Activated T-cell treated with anti-CD3 and anti-CD28 coated beads for 24 hours (primary cell): ENCODE data around the gene GPC5.

Experiments used
- DNase-seq: peaks from one replicate; pipeline ENCODE4 v3.0.0-alpha.2; 2020; ENCODE audit warnings: low read depth

The GPC5 gene

DNA sequence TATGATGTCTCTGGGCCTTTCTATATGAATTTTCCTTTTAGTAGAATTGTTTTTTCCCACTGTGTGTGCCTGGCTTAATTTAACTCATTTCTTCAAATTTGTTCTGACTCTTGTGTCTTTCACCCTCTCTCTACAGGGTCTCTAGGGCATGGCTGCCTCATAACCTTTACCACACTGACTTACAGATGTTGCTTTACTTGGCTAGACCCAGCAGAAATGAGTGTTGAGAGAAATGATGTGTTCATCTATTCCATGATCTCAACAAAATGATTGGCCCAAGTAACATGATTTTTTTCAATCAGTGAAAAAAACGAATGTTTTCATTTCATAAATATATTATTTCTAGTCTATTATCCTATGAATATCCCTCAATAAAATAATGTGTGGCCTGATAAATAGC lies 195.0 kb downstream of the GPC5 start:
- DNase-seq = no peak

DNA sequence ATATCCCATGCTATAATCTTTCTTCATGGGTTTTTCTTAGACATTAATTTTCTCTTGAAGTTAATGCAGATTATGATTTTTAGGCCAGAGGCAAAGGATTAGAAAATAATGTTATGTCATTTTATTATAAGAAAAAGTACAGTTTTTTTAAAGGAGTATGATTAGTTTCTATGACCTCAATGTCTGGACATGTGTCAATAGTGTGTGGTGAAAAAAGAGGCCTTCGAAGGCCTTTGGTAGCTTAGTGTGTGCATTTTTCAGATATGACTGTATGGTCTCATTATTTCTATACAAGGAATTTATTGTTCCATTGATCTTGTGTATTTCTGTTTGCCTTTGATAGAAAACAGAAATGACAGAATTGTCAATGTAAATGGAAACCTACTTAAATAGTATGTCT lies 195.6 kb downstream of the GPC5 start:
- DNase-seq = no peak

DNA sequence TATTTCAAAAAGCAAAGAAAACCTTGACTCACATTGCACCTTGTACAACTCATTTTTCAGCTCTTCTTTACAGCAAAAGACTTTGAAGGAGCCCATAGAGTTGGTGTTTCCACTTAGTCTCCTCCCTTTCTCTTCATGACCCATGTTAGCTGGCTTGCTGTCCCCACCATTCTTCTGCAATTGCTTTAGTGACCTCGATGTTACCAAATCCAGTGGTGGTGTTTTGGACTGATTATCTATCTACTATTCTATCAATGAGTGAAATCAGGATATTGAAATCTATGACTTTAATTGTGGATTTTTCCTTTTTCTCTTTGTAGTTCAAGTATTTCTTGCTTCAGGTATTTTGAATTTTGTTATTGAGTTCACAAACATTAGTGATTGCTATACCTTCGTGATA lies 197.3 kb downstream of the GPC5 start:
- no peak for DNase-seq

DNA sequence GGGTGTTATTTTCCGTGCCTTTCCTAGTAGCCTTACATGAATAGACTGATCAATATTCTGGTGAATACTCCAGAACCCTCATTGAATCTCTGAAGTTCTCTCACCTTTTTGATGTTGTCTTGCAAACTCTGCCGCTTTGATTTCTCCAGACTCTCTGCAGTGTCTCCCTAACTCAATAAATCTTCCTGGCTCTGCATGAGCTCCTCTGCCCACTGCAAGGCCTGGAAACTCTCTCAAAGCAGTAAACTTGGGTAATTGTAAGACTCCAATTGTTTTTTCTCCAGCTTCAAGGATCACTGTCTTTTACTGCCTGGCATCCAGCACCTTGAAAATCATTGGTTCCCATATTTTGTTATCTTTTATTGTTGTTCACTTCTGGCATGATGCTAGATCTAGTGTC lies 198.4 kb downstream of the GPC5 start:
- no peak for DNase-seq

DNA sequence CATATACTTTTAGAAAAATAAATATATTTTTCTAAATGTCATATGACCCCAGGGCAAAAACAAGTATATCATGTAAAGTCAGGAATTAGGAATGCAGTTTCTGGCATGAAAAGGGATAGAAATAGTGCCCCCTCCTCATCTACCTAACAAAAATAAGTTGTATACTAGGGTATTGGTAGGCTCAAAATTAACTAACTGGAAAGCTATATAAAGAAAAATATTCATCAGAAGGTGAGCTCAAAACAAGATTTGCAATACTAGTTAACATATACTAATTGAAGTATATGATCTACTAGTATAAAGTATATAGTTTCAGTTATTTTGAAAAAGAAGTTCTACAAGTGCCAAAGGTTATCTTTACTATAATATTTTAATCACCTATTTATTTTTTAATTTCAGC lies 200.2 kb downstream of the GPC5 start:
- DNase-seq = no peak

DNA sequence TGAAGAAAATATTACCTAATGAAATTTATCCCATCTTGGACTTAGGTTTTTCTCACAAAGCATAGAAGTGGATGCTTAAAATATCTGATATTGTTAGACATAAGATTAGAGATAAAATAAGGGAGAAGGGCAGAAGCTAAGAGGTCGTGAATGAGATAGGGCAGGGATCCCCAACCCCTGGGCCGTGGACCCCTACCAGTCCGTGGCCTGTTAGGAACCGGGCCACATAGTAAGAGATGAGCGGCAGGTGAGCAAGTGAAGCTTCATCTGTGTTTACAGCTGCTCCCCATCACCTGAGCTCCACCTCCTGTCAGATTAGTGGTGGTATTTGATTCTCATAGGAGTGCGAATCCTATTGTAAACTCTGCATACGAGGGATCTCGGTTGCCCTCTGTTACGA lies 202.9 kb downstream of the GPC5 start:
- no peak for DNase-seq

DNA sequence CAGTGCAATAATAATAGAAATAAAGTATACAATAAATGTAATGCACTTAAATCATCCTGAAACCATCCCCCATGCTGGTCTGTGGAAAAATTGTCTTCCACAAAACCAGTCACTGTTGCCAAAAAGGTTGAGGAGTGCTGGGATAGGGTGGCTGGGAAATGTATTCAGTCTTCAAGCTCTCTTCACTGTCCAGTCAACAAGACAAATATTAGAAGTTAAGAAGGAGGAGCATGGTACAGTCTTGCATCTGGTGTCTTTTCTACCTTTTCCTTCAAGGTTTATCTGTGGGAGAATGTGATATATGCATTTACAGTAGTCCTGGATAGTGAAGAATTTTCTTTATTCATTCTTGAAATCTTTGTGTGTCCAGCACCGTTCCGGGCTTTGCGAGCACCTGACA lies 203.4 kb downstream of the GPC5 start:
- no peak for DNase-seq

DNA sequence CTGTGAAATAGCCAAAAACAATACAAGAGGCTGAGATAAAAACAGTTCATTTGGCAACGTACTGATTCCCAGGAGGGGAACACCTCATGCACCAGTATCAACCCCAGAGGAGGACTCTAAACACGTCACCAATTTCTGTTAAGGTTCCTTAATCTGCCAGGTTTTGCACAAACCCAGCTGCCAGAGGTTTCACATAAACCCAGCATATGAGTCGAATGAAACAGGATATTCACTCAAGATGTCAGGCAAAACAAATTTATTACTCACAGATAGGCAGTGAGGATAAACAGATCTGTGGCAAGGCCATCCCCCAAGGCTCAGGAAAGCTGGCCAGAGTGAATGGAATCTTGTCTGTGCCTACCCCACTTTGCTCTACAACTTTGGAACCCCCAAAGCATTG lies 210.9 kb downstream of the GPC5 start:
- DNase-seq = no peak

DNA sequence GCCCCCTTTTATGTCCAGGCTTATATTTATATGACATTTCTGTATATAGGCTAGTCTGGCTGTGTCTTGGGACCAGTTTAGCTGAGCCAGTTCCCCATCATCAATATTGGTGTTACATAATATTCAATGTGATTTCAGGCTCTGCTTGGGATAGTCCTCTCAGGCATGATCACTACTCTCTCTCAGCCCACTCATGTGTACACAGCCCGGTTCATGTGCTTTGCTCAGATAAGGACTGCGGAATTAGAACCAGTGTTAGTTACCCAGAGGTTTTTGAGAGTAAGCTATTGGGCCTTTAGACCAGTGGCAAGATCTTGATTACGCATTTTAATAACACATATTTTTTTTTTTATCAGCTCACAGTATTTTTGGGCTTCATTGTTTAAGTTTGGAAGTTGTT lies 219.9 kb downstream of the GPC5 start:
- no peak for DNase-seq

DNA sequence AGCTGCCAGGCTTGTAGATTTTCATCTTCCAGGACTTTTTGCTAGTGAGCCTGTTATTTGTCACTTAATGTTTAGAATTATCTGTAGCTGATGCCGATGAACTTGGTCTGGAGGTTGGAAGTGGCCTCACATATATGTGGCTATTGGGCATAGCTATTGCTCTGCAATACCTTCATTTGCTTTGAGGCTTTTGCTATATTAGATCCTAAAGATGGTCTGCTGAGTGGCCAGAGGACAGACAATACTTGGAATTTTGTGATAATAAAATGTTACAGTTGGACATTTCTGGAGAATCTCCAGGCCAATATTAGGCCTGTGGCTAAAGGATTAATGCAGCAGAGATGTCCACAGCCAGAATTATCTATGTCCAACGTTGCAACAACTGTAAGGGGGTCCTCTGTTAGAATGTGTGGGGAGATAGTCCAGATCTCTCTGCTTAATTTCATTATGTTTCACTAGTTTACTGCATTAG lies 222.3 kb downstream of the GPC5 start:
- no peak for DNase-seq

DNA sequence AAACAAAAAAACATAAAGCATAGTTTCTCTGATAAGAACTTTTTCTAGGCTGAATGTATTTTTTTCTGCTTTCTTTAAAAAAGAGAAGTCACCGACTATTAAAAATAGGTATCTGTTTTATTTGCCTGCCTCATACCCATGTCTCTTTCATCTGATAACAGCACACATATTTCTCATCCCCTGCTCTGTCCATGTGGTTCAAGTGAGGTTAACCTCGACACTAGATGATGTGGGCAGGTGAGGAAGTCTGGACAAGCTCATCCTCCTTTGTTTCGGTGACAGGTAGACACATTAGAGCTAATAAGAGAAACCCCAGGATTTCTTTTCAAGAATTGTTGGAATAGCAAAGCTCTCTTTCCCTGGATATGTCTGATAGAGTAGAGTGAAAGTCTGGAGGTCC lies 222.7 kb downstream of the GPC5 start:
- no peak for DNase-seq

DNA sequence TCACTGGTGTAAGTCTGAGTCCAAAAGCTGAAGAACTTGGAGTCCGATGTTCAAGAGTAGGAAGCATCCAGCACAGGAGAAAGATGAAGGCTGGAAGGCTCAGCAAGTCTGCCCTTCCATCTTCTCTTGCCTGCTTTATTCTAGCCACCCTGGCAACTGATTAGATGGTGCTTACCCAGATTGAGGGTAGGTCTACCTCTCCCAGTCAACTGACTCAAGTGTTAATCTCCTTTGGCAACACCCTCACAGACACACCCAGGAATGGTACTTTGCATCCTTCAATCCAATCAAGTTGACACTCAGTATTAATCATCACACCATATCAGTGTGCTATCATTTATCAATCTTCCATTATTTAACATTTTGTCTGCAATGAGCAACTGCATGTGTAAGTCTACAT lies 223.5 kb downstream of the GPC5 start:
- DNase-seq = no peak

DNA sequence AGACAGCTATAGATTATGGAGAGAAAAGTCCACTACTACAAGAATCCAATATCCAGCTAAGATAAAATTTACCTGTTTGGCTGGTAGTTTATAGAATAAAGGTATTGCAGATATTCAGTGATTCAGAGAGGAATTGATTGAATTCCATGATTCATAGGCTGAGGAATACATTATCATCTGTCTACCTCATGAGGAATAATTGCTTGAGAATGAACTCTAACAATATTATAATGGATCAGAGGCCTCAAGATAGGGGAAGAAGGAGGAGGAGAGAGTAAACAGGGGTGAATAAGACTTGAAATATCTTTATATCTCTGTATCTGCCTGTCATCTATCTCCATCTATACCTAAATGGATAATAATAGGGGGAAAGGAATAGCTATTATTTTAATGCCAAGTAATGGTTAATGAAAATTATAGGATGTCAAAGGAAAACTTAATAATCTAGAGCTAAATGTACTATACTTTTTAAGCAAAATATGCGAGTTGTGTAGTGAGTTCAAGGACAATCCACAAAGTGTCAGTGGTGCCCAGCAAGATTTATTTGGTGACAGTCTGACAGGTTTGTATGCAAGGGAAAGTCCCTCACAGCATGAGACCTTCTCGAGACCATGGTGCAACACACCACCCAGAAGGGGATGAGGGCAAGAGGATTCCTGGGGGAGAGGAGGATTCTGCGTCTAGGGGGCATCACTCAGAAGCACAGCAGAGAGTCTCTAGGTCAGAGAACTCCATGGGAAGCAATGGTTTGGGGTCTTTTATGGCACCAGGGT lies 224.5 kb downstream of the GPC5 start:
- DNase-seq = no peak

DNA sequence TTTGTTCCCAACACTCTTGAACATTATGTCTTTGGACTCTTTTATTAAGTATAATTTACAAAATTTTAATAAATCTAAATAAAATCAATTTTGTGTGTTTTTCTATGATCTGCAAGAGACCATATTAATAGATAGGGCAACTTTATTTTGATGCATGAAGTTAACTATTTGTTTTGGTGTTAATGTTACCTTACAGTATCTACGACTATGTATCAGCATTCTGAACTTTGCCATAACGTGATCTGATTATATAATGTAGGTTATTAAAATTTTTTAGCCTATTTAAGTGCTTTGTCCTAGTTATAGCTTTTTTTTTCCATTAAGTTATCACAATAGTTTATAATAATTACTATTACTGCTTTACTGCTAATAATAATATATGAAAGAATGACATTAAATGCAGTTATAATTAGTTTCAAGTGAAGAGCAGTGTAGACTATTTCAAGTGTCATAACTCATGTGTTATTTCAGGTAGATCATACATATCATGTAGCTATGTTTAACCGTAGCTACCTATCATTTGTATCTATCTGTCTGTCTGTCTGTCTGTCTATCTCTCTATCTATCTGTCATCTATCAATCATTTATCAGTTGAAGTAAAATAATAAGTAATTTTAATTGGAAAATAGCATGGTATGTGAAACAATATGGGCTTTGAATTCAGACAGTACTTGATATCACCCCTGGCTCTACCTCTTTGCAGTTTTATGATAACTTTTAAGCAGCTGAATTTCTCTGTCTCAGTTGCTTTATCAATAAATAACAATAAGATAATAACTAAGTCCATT lies 229.7 kb downstream of the GPC5 start:
- DNase-seq = no peak

DNA sequence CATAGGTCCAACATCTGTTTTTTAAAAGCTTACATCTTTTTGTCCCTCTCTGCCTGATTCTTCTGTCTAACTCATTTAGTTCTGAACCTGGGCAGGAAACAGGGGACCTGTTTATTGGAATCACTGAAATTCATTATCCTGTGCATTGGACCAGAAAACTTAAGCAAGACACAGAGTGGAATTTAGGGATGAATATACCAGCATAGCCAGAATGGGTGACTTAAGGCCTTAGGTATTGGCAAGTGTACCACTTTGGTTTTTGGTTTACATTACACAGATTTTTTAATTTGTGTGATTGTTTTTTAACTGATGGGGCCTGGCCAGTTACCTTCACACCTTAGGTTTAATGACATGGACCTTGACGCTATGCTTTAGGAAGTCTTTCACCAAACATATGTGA lies 232.5 kb downstream of the GPC5 start:
- DNase-seq = no peak

DNA sequence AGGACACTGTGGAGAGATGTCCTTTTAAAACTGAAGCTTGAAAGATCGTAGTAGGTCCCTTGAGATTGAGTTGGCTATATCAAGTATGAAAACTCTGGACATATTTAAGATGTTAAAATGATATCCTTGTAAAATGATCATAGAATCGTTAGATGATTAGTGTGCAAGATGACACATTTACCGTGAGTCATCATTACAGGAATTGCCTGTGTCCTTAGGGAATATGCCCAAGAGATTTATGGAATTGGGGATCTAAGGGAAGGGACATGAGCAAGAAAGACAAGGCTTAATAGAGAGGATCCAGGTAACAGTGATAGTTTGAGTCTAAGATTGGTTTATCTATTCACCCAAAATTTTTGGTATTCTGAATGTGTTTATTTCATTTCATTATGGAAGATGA lies 233.7 kb downstream of the GPC5 start:
- DNase-seq = no peak

DNA sequence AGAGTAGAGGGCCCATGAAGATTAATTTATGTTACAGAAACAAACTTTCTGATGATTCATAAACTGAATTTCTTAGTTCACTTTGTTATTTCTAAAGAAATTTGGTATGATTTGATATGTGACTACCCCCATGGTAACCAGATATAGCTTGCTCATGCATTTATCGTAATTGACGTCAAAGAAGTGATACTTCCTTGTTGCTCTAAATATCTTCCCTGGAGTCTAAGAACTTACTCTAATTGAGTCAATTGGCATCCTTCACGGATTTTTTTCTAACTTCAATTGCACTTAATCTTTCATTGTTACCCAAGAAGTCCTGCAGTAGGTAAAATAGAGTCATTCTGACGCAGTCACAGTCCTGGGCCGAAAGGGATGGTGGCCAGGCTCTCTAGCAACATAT lies 240.9 kb downstream of the GPC5 start:
- DNase-seq = no peak

DNA sequence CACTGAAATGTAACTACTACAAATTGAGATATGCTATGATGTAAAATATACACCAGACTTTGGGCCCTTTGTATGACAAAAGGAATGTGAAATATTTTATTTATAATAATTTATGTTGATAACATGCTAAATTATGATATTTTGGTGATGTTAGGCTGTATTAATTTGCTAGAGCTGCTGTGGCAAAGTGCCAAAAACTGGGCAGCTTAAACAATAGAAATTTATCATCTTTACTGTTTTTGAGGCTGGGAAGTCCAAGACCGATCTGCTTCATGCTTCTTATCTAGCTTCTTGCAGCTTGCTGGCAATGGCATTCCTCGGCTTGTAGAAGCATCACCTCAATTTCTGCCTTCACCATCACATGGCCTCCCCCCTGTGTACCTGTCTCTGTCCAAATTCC lies 245.0 kb downstream of the GPC5 start:
- no peak for DNase-seq

DNA sequence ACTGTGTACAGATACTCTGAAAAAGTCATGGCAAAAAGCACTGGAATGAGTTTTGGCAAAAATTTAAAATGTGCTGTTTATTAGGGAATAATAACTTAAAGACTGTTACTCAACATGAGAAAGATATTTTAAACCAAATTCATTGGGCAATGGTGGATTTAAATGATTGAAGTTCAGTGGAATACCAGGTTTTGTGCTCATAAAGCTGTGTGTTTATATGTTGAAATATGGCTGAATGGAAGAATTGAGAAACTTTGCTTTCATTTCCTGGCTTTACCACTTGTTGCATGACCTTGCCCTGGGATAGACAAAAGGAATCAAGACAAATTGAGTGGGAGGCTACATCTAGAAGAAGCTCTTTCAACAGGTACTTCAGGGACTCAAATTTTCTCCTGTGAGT lies 246.4 kb downstream of the GPC5 start:
- no peak for DNase-seq

DNA sequence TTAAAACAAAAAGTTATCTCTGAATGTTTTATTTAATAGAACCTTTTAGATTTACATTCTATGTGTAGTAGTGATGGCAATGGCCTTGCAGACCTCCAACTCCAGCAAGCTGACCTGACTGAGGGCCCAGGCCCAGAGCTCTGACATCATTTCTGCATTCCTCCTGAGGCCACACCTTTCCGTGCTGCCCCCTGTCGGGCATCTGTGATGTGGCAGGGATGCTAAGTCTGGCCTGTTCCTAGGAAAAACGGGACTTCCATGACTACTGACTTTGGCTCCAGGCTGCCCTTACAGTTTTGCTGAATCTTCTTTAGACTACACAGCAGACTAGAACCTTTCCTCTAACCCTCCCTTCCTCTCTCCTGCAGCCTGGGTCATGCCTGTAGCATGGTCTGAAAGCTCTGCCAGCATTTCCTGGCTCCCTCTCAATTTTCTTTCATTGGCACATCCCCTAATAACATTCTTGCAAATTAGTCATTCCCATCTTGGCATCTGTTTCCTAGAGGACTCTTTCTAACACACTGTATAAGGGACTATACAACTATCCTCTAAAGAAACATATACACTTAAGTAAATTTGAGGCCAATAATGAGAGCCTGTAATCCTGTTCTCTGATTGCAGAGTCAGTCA lies 249.1 kb downstream of the GPC5 start:
- DNase-seq = no peak

DNA sequence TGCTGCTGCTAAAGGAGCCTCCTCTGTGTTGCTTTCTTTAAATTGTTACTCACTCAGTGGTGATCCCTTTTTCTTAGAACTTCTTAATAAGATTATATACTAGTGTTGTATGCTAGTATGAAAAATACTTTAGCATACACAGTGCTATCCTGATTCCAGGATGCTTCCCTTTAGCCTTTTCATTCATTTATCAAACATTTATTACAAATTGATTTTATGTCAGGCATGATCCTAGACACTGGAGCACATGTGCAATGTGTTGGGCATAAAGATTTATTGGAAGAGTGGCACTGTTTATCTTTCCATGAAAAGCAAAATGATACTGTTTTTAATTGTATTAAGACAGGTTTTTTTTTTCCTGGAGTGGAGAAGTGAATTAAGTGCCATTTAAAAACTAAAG lies 249.6 kb downstream of the GPC5 start:
- no peak for DNase-seq

DNA sequence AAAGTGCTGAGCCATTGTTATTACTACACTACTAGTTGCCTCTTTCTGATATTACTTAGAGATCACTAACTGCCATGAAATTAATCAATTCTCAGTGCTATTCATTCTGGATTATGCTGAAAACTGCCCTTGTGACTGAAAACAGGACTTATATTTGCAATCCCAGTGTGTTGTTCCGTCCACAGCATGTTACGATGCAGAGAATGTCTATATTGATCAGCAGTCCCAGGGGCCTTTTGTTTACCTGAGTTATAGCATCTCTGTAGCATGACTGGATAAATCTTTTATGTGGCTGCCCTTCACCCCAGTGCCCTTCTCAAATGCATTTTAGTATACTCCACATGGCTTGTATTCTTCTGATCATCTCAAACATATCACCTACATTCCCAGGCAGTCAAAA lies 251.0 kb downstream of the GPC5 start:
- no peak for DNase-seq
